ENCODE results near the gene HAPLN1. TPM values are rescaled to one million over a fixed set of nuclear protein-coding genes. Genes with fewer than 3 reads are reported as not detected.

Gene HAPLN1
- total RNA-seq, 4 donors from 2014 or later = 2.0 TPM; not detected in 3

DNA sequence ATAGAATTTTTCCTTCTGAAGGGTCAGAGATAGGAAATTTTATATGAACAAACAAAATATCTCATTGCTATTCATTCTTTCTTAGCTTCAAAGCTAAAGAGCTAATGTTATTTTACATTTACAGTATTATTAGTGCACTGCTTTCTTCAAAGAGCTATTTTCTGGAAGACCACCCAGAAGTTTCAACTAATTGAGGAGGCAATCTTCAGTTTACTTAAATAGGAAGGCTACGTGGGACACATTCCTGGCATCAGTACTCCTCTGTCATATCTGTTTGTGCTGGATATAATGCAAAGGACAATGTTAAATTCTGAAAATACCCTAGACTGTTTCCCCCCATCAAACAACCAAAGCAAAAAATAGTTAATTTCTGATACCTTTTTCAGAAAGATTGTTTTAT, 30.8 kb downstream of the HAPLN1 start:
- Histone ChIP-seq H3K4me1 (no peaks in the 10 kb centered on the region), H3K36me3 (no peaks in the 10 kb centered on the region), H3K27me3 (no peaks in the 10 kb centered on the region), H3K9me3 (no peaks in the 10 kb centered on the region), H3K27ac (no peak overlapping the region), H3K4me3 (no peak overlapping the region)
- TF ChIP-seq, protein P1, sequence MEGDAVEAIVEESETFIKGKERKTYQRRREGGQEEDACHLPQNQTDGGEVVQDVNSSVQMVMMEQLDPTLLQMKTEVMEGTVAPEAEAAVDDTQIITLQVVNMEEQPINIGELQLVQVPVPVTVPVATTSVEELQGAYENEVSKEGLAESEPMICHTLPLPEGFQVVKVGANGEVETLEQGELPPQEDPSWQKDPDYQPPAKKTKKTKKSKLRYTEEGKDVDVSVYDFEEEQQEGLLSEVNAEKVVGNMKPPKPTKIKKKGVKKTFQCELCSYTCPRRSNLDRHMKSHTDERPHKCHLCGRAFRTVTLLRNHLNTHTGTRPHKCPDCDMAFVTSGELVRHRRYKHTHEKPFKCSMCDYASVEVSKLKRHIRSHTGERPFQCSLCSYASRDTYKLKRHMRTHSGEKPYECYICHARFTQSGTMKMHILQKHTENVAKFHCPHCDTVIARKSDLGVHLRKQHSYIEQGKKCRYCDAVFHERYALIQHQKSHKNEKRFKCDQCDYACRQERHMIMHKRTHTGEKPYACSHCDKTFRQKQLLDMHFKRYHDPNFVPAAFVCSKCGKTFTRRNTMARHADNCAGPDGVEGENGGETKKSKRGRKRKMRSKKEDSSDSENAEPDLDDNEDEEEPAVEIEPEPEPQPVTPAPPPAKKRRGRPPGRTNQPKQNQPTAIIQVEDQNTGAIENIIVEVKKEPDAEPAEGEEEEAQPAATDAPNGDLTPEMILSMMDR (IDR thresholded peaks at IDR 0.05) = no peak
- TF ChIP-seq POLR2A (IDR thresholded peaks at IDR 0.05) = no peak
- intact Hi-C loops (cut with DNase I; ENCODE audit: low total_unique reads) = no loop called here
- no peak for DNase-seq

DNA sequence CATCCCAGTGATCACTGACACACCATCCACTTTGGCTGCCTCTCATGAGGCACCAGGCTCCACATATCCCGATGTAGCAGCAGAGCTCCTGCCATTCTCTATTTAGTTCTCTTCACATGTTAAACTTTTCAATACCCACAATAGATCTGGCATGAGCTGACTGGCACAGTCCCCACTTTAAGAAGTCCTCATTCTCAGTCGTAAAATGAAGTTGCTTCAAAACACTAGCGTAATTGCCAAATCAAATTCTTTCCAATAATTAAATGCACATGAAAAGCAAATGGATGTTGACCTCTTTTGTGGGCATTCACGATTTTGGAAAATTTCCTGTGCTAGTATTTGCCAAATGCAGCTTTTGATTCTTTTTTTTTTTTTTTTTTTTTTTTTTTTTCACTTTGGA, 32.4 kb downstream of the HAPLN1 start:
- TF ChIP-seq POLR2A (IDR thresholded peaks at IDR 0.05) = no peak
- TF ChIP-seq, protein P1 (IDR thresholded peaks at IDR 0.05) = no peak
- Histone ChIP-seq H3K9me3 (no peaks in the 10 kb centered on the region), H3K4me1 (no peaks in the 10 kb centered on the region), H3K4me3 (no peak overlapping the region), H3K27ac (no peak overlapping the region), H3K27me3 (no peaks in the 10 kb centered on the region), H3K36me3 (no peaks in the 10 kb centered on the region)
- intact Hi-C loops (cut with DNase I; ENCODE audit: low total_unique reads) = no loop called here
- no peak for DNase-seq

DNA sequence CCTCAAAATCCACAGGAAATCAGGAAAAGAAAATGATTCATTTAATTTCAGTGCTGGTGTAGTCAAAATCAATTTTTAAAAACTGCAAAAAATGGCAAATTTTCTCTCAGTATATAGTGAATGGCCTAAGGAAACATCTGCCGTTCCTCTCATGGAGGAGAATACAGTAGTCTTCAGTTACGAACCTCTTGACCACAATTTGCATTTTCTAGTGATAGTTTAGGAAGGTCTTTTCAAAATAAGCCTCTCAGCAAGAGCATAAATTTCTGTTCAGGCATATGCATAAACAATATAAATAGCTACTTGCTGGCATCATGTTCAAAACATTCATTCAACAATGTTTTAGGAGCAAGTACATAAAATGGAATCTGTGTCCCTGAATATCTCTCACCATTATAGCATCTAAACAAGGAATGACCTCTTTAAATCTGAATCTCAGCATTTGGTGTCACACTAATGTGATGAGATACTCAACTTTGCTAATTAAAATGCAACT, 33.5 kb downstream of the HAPLN1 start:
- no peaks in the 10 kb centered on the region for H3K36me3 ChIP-seq
- no peaks in the 10 kb centered on the region for H3K9me3 ChIP-seq
- no peak overlapping the region for H3K4me3 ChIP-seq
- intact Hi-C loops (cut with DNase I; ENCODE audit: low total_unique reads) = no loop called here
- no peaks in the 10 kb centered on the region for H3K27me3 ChIP-seq
- no peak overlapping the region for H3K27ac ChIP-seq
- TF ChIP-seq, protein P1 (IDR thresholded peaks at IDR 0.05) = no peak
- no peak for DNase-seq
- no peaks in the 10 kb centered on the region for H3K4me1 ChIP-seq

DNA sequence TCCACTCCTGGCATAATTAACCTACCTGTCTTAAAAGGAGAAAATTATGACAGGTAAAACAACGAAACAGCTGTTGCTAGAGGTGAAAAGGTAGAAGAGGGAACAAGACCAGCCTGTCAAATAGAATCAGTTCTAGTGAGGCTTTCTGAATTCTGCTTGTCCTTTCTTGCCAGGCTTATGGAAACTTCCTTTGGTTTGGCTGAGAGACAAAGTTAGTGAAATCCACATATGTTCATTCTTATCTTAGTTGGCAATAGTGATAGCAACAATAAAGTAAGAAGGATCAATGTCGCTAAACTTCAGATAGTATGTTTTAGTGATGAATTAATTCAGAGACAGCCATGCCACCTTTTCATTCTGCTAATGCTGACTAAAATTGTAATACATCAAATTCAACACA, 34.4 kb downstream of the HAPLN1 start:
- no peaks in the 10 kb centered on the region for H3K27me3 ChIP-seq
- H3K4me3 ChIP-seq = no peak overlapping the region
- H3K27ac ChIP-seq = no peak overlapping the region
- no peaks in the 10 kb centered on the region for H3K9me3 ChIP-seq
- TF ChIP-seq, protein P1 (IDR thresholded peaks at IDR 0.05) = no peak
- TF ChIP-seq POLR2A (IDR thresholded peaks at IDR 0.05) = no peak
- no peak for DNase-seq
- intact Hi-C loops (cut with DNase I; ENCODE audit: low total_unique reads) = no loop called here
- no peaks in the 10 kb centered on the region for H3K36me3 ChIP-seq
- no peaks in the 10 kb centered on the region for H3K4me1 ChIP-seq

DNA sequence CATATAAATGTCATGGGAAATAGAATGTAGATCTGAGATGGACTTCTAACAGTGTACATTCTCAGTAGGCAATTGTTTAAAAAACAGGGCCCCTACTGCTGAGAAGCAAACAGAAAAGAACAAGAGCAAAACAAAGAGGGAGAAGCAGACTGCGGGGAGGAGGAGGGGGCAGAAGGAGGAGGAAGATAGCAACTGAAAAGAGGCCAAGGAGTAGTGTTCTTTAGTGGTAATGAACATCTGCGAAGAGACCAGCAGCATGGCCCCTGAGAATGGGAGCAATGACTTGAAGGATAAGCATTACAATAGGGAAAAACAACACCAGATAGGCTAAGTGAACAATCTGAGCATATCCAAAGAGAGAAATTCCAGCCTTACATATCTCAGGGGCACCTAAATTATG, 36.8 kb downstream of the HAPLN1 start:
- H3K9me3 ChIP-seq = no peaks in the 10 kb centered on the region
- H3K36me3 ChIP-seq = no peaks in the 10 kb centered on the region
- H3K4me3 ChIP-seq = no peak overlapping the region
- TF ChIP-seq, protein P1 (IDR thresholded peaks at IDR 0.05) = no peak
- no peak for TF ChIP-seq POLR2A (IDR thresholded peaks at IDR 0.05)
- no peaks in the 10 kb centered on the region for H3K27me3 ChIP-seq
- H3K4me1 ChIP-seq = no peaks in the 10 kb centered on the region
- intact Hi-C loops (cut with DNase I; ENCODE audit: low total_unique reads) = no loop called here
- H3K27ac ChIP-seq = no peak overlapping the region
- no peak for DNase-seq
